ENCODE results near the gene SLC1A5.

DNA sequence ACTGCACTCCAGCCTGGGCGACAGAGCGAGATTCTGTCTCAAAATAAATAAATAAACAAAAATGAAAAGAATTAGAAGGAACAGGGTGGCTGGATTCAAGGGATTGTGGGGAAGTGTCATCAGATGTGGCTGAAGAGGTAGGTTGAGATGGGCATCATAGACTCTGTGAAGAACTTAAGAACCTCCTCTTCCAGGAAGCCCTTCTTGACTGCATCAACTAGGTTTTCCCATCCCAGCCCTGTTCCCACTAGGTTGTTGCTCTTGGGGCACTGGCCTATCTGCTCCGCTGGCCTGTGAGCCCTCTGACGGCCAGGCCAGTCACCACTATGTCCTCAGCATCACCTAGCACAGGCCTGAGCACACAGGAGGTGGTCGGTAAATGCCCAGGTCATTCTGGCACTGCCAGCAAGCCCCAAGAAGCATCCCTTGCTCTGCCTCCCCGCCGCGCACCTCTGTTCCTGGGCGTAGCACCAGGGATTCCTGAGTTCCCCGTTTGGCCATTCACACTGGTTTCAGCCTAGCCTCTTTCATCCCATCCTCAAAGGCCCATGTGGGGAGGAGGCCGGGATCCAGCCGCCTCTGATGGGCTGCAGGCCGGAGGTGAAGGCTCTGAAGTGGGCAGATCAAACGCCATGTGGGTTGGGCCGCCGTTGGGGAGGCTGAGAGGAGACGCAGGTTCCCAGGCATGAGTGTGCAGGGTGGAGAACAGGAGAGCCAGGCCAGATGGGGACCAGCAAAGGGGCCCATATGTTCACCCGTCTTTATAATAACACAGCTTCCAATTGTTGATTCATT, 27.6 kb upstream of the SLC1A5 start:
- no peak for TF ChIP-seq CTCF (IDR thresholded peaks at IDR 0.05)
- no peak for TF ChIP-seq POLR2A (IDR thresholded peaks at IDR 0.05)
- TF ChIP-seq EP300 (IDR thresholded peaks at IDR 0.05) = no peak

Data from tibial nerve (tissue), 4 donors.